GM12892 (cell line): Measurements from ENCODE around the gene SMIM8. TPM values are rescaled to one million over a fixed set of nuclear protein-coding genes. Genes with fewer than 3 reads are reported as not detected.
A peak's percentile ranks its signal among the peaks of the same experiment; 100 is the strongest.

Experiments used
- DNase-seq: peaks from one replicate; pipeline ENCODE4 v3.0.0; 2011; ENCODE audit not compliant: insufficient read length
- FAIRE-seq: peaks from 2 replicates; lab custom pipeline; 2011; peaks lifted over from hg19 to GRCh38; lab: Jason Lieb, UNC
- POLR2A ChIP-seq: IDR thresholded peaks from 2 replicates; pipeline ENCODE4 v1.6.1; 2011; ENCODE audit warnings: low read depth, low read length, control low read depth
- POLR2AphosphoS5 ChIP-seq: IDR thresholded peaks from 2 replicates; pipeline ENCODE4 v1.6.1; 2011; ENCODE audit warnings: low read depth, low read length, control low read depth
- TAF1 ChIP-seq: IDR thresholded peaks from 2 replicates; pipeline ENCODE4 v1.6.1; 2011; ENCODE audit warnings: low read depth, mild to moderate bottlenecking, control low read depth, low read length, borderline replicate concordance
- polyA plus RNA-seq: library from polyadenylated mRNA; unstranded; fragments of >200 nt; gene quantifications from one replicate; pipeline ENCODE4 v1.2.1, GENCODE V29; 2012; ENCODE audit warnings: missing spikeins, inconsistent platforms; ENCODE audit not compliant: missing spikeins

SMIM8 gene
- 11.0 TPM for polyA plus RNA-seq

- FAIRE-seq (peak; percentile 87), DNase-seq (peak; percentile 86)
- TF ChIP-seq POLR2A = peak; percentile 79
- TF ChIP-seq POLR2AphosphoS5 = peak; percentile 76; the same call in 1 of the 2 replicates
- TF ChIP-seq TAF1 = 0 out of 2 replicates have a peak, but pooled peaks have one; percentile 58
Observed at GRCh38 chr6:87322304-87323212, at the start of gene SMIM8. TSS of gene SMIM8 (plus strand) at chr6:87322588. CDS start at chr6:87337032, 14,444 bp downstream.

- no peak for DNase-seq
- FAIRE-seq = no peak
Observed at GRCh38 chr6:87274660-87275274, 47.6 kb upstream of the SMIM8 start.

GRCh38 chr6:87276624-87277023, 45.8 kb upstream of the SMIM8 start:
- FAIRE-seq (no peak), DNase-seq (no peak)
- TF ChIP-seq POLR2A (no peak), TAF1 (no peak), POLR2AphosphoS5 (no peak)

More at GRCh38 chr6:87274660-87275274, 47.6 kb upstream of the SMIM8 start:
- no peak for TF ChIP-seq POLR2A
- TF ChIP-seq TAF1 = no peak
- no peak for TF ChIP-seq POLR2AphosphoS5

- DNase-seq (no peak), FAIRE-seq (peak; percentile 50)
Observed at GRCh38 chr6:87277123-87277522, 45.3 kb upstream of the SMIM8 start.

GRCh38 chr6:87279196-87279595, 43.2 kb upstream of the SMIM8 start:
- no peak for FAIRE-seq
- DNase-seq = no peak
- TF ChIP-seq POLR2A = no peak
- no peak for TF ChIP-seq TAF1
- no peak for TF ChIP-seq POLR2AphosphoS5

More at GRCh38 chr6:87277123-87277522, 45.3 kb upstream of the SMIM8 start:
- TF ChIP-seq POLR2A = no peak
- TF ChIP-seq POLR2AphosphoS5 = no peak
- no peak for TF ChIP-seq TAF1

GRCh38 chr6:87281426-87281825, 41.0 kb upstream of the SMIM8 start:
- TF ChIP-seq POLR2A (no peak), TAF1 (no peak), POLR2AphosphoS5 (no peak)
- FAIRE-seq = no peak
- no peak for DNase-seq

- TF ChIP-seq POLR2AphosphoS5 (no peak), POLR2A (no peak), TAF1 (no peak)
- no peak for FAIRE-seq
- DNase-seq = no peak
Observed at GRCh38 chr6:87282743-87283142, 39.6 kb upstream of the SMIM8 start.

- DNase-seq = no peak
- no peak for FAIRE-seq
- no peak for TF ChIP-seq POLR2A
- TF ChIP-seq TAF1 = no peak
- TF ChIP-seq POLR2AphosphoS5 = no peak
Observed at GRCh38 chr6:87283461-87283860, 38.9 kb upstream of the SMIM8 start.

GRCh38 chr6:87287251-87287650, 35.1 kb upstream of the SMIM8 start:
- no peak for TF ChIP-seq TAF1
- no peak for TF ChIP-seq POLR2AphosphoS5
- no peak for TF ChIP-seq POLR2A
- DNase-seq (no peak), FAIRE-seq (no peak)

- no peak for FAIRE-seq
- no peak for TF ChIP-seq TAF1
- TF ChIP-seq POLR2AphosphoS5 = no peak
- no peak for TF ChIP-seq POLR2A
- DNase-seq = no peak
Observed at GRCh38 chr6:87289571-87289970, 32.8 kb upstream of the SMIM8 start.

GRCh38 chr6:87291883-87292282, 30.5 kb upstream of the SMIM8 start:
- no peak for FAIRE-seq

GRCh38 chr6:87293526-87293925, 28.9 kb upstream of the SMIM8 start:
- DNase-seq (no peak), FAIRE-seq (no peak)
- no peak for TF ChIP-seq POLR2A
- TF ChIP-seq POLR2AphosphoS5 = no peak
- no peak for TF ChIP-seq TAF1

More at GRCh38 chr6:87291883-87292282, 30.5 kb upstream of the SMIM8 start:
- TF ChIP-seq POLR2AphosphoS5 (no peak), POLR2A (no peak), TAF1 (no peak)
- DNase-seq = no peak
